T-helper 2 cell treated with Interferon-gamma antibody and Interleukin-4, amounts not matched to agents 100 ng/mL and 5 ng/mL, for 36 hours (primary cell): ENCODE data around the gene GGCT. TPM values are rescaled to one million over a fixed set of nuclear protein-coding genes. Genes with fewer than 3 reads are reported as not detected.

ENCODE experiments used
- intact Hi-C: fragments of 100-400 bp; cut with micrococcal nuclease; formaldehyde crosslinking; loops from one replicate; pipeline ENCODE4 v1.15.1; 2023
- total RNA-seq: library from RNA; stranded (reverse); gene quantifications from 2 replicates; pipeline ENCODE4 v1.2.3, GENCODE V29; 2022

The GGCT gene
- total RNA-seq, 1 donor from 2014 or later, result 48.9 TPM

GRCh38 chr7:30465046-30465810 is 39.4 kb downstream of the GGCT start:
- intact Hi-C loops, result no loop called here

- intact Hi-C loops, result no loop called here
Observed at GRCh38 chr7:30464231-30464671, 40.4 kb downstream of the GGCT start.

DNA sequence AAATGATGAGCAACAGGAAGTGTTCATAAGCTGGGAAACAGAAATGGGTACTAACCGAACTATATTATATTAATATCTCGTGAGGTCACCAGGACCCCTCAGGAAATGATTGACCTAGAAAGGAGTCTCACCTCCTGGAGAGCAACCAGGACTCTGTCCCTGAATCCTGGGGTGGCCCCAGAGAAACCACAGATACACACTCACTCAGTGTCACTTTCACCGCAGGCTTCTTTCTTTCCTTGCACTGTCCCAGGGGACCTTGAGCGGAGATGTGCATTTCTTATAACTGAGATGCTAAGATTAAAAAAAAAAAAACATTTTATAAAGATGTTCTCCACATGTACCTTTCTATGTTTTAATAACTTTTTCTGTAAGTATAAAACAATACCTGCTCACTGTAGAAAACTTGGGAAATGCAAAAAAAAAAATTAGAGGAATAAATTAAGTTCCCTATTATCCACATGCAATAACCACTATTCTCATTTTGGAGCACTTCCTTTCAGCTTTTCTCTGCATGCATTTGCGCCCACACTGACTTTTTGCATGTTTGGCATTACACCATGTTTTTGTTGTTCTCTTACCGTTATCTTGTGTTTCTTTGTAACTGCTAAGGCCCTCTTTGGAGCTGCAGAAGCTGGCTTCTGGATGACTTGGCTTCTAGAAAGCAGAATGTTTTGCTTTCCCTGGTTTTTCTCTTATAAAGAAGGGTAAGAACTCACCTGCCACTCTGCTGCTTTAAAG is 41.1 kb downstream of the GGCT start:
- intact Hi-C loops, result no loop called here

GRCh38 chr7:30462179-30462578 is 42.5 kb downstream of the GGCT start:
- intact Hi-C loops, result no loop called here

- intact Hi-C loops, result no loop called here
Observed at GRCh38 chr7:30460246-30460633, 44.4 kb downstream of the GGCT start.

DNA sequence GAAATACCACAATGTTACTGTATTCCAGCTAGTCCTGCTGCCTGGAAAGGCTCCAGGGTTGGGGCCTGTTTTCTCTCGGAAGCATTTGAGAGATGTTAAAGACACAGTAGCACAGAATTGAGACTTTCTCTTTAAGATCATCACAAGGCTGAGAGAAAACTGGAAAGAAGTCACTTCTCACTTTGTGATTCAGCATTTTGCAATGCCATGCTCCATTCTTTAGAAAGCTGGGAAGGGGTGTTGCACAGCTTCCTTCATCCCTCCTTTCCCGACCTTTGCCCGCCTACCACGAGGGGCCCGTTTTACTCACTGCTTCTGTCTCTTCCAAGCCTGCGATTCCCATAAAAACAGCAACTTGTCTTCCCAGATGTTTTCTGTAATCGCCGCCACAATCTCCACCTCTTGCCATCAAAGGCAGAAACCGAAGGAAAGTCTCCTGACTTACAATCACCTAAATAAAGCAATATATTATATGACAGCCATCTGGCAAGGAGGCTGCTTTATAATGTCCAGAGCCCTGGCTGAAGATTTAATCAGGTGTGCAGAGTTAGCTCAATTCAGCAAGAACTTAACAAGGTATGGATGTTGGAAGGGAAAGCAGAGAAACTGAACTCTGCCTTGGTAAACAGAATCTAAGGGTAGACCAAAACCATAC is 44.9 kb downstream of the GGCT start:
- intact Hi-C loops, result no loop called here

DNA sequence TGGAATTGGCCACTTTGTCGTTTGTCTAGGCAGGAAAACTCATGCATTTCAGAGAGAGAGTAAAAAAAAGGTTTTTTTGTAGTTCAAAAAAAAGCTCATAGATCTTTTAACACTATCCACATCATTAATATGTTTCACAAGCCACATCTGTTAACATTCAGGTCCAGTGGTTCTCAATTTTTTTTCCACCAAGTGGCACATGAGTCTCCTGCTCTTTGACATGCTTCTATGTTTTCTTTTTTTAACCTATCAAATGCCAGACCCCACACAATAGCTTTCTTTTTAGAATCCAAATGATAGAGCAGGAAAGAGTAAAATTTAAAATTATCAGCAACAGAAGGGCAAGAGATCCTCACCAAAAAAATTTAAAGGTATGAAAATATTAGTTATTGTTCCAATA is 46.3 kb downstream of the GGCT start:
- intact Hi-C loops, result no loop called here

DNA sequence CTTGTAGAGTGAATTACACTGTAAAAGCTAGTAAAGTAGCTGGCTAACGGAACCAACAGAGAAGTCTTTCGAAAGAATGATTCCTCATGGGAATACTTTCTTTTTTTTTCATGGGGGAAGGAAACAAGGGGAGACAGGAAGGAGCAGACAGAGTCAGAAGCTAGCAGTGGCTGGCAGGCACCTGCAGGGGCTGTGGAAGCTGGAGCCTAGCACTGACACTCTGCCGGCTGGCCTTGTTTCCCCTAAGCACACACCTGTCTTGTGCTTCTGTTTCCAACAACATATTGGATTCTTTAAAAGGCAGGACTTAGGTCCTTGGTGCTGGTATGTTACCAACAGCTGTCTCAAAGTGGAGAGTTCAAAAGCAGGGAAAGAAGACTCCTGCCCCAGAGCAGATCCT is 50.7 kb downstream of the GGCT start:
- intact Hi-C loops, result no loop called here

- intact Hi-C loops, result no loop called here
Observed at GRCh38 chr7:30453016-30453415, 51.6 kb downstream of the GGCT start.

DNA sequence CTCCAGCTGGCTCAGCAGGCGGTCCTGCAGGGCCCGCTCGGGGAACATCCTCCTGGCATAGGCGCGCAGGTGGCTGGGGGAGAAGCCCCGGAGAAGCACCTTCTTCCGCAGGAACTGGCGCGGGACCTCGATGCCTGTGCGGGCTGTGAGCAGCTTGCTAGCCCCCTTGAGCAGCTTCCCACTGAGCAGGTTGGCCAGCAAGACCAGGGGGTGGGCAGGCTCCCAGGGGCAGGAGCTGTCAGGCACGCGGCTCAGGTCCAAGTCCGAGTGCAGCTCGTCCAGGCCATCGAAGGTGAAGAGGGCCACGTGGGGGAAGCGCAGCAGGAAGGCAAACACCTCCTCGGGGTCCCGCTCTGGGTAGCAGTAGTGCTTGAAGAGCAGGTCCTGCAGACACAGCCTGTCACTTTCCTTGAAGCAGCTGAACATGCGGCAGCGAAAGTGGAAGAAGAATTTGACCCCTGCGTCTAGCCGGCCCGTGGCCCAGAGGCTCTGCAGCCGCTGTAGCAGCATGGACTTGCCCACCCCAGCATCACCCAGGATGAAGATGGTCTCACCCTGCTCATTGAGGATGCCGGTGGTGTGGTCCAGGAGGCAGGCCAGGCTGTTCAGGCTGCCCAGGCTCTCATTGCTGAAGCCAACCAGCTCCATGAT is 52.2 kb downstream of the GGCT start:
- intact Hi-C loops, result no loop called here

- intact Hi-C loops, result no loop called here
Observed at GRCh38 chr7:30451539-30452279, 52.9 kb downstream of the GGCT start.

DNA sequence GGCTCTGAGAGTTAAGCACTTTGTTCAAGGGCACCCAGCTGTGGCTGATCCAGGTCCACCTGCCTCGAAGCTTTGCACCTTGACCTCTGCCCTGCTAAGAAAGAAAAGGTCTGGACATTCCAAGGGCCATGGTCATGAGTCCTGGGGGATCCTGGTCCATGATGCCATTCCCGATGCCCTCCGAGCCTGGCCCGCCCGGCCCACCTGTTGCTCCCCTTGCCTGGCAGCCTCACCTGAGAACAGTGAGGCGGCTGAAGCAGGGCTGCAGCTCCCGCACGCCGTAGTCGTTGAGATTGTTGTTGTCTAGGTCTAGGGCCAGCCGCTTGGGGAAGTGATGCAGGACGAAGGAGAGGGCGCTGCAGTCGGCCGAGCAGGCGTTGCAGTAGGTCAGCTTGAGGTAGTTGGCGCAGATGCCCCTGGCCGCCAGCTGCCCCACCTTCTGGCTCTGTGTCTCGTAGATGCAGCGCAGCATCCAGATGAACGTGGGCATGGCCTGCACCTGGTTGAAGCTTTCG is 53.6 kb downstream of the GGCT start:
- intact Hi-C loops, result no loop called here

- intact Hi-C loops, result no loop called here
Observed at GRCh38 chr7:30450240-30450982, 54.2 kb downstream of the GGCT start.

DNA sequence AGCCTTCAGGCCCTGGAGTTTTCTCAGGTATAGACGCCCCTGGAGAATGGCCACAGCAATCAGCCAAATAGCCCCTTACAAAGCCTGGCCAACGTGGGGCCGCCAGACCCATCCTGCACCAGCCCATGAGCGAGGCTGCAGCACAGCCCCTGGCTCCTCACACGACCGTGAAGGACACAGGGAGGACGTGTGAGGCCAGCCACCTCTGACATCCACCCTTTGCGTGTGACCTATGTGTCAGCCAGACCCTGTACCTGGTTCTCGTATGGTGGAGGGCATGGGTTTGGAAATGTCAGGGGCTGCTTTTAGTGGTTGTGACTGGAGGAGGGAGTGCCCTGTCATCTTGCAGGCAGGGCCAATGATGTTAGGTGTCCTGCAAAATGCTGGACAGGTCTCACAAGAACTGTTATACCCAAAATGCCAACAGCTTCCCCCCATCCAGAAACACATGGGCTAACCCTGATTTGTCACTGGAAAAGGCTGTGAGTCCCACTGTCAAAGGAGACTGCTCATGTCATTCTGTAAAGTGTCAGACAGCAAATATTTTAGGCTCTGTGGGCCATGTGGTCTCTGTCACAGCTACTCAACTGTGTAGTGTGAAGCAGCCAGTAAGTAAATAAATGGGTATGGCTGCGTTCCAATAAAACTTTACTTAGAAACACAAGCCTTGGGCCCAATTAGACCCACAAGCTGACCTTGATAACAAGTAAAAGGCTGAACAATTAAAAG is 56.0 kb downstream of the GGCT start:
- intact Hi-C loops, result loop anchor here (5.0 to 10.0 kb wide), 3 partner anchors 94 to 286 kb away; partner anchors contain the start of gene ZNRF2

GRCh38 chr7:30447466-30447865 is 57.2 kb downstream of the GGCT start:
- intact Hi-C loops, result loop anchor here (5.0 to 10.0 kb wide), 3 partner anchors 93 to 285 kb away; partner anchors contain the start of gene ZNRF2
